Retina (tissue), 1 donor: ENCODE data around the gene SLC38A3.

Source experiments
- DNase-seq: peaks from one replicate; pipeline ENCODE4 v3.0.0-alpha.2; 2016

The SLC38A3 gene

GRCh38 chr3:50169232-50169832 lies 35.7 kb upstream of the SLC38A3 start:
- DNase-seq = no peak

- DNase-seq = no peak
Observed at GRCh38 chr3:50169858-50170257, 35.2 kb upstream of the SLC38A3 start.

GRCh38 chr3:50170689-50171088 lies 34.4 kb upstream of the SLC38A3 start:
- DNase-seq = no peak

DNA sequence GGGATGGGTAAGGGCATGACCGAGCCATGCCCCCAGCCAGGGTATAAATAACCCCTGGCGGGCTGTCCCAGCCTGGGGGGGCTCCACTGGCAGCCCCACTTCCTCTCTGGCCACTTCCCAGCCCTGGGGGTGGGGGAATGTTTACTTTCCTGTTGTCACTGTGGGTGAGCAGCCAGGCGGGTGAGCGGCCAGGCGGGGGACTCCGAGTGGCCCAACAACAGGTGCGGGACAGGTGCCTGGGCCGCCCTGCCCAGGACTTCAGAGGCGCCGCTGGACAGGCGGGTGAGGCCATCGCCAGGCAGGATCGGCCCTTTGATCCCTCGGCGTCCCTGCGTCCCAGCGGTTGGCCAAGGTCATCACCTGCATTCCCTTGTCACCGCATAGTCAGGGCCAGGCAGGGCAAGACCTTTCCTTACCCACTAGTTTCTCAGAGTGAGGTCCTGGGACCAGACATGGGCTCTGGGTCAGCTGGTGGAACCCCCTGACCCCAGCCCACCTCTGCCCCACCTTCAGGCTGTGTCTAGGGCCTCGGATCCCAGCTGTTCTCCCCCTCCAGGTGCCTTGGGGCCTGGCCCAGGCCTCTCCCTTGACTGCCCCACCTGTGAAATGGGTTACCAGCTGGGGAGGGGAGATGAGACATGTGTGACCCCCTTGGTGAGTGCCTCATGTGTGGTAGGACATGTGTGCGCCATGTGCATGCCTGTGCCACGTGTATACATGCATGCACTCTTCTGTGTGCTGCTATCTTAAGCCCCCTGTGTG lies 33.4 kb upstream of the SLC38A3 start:
- DNase-seq = no peak

GRCh38 chr3:50172626-50173220 lies 32.3 kb upstream of the SLC38A3 start:
- DNase-seq = no peak

- no peak for DNase-seq
Observed at GRCh38 chr3:50173685-50174516, 31.2 kb upstream of the SLC38A3 start.

DNA sequence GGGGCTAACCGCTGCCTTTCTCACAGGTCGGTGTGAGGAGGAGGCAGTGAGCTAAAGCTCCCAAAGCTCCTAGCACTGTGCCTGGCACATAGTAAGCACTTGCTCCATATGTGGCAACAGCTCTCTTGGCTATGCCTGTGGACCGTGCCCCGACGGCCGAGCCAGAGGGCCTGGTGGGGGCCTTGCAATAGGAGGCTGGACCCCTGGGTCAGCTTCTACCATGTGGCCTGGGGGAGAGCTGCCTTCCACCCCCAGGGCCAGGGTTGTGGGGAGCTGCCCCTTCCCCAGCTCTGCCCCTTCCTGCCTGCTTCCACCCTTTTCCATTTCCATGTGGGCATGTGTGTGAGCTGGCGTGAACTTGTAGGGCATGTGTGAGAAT lies 30.6 kb upstream of the SLC38A3 start:
- DNase-seq = no peak

- no peak for DNase-seq
Observed at GRCh38 chr3:50174947-50175524, 30.0 kb upstream of the SLC38A3 start.

DNA sequence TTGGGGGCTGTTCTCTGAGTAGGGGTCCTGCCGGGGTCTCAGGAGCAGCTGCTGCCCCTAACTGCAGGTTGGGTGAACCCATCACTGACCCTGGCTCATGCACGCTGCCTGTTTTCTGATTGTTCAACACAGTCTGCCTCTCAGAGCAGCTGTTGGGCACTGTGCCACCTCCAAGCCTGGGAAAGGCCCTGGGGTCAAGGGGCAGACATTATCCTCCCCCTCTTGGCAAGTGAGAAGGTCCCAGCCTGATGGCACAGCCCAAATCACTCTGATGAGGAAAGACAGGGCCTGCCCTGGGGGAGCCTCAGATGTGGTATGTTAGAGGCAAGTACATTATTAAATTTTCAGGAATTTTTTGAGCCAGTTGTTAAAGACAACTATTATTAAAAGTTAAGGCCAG lies 27.7 kb upstream of the SLC38A3 start:
- DNase-seq = no peak

GRCh38 chr3:50179710-50180109 lies 25.4 kb upstream of the SLC38A3 start:
- DNase-seq = no peak

DNA sequence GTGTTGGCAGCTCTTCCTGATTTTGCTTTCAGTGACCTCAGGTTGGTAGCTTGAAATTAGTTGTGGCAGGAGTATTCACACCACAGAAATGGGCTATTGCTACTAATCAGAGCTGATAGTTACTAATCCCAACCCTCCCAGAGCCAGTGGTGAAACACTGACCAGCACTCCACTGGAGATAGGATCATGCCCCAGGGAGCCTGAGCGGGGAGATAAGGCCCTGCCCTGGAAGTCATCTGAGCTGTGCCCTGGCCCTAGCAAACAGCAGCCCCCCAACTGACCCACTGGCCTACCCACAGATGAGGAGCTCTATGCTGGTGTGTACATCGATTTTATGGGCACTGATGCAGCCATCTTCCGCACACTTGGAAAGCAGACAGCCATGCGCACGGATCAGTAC lies 23.1 kb upstream of the SLC38A3 start:
- no peak for DNase-seq

GRCh38 chr3:50182533-50183099 lies 22.5 kb upstream of the SLC38A3 start:
- DNase-seq = no peak

DNA sequence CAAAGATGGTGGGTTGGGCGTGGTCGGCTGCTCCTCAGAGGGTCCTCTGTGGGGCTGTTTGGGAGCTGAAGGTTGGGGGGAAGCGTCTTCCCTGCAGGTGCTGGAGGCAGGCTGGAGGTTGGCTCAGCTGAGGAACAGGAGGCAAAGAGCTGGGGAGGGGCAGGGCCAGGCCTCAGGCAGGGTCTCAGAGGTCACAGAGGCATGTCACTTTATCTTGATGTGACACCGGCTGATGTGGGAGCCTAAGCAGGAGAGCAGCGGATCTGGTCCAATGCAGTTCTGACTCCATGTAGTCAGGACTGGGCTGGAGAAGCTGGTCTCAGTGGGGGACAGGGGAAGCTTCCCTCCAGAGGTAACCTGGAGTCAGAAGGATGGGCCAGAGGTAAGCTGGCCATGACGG lies 21.3 kb upstream of the SLC38A3 start:
- DNase-seq = no peak

DNA sequence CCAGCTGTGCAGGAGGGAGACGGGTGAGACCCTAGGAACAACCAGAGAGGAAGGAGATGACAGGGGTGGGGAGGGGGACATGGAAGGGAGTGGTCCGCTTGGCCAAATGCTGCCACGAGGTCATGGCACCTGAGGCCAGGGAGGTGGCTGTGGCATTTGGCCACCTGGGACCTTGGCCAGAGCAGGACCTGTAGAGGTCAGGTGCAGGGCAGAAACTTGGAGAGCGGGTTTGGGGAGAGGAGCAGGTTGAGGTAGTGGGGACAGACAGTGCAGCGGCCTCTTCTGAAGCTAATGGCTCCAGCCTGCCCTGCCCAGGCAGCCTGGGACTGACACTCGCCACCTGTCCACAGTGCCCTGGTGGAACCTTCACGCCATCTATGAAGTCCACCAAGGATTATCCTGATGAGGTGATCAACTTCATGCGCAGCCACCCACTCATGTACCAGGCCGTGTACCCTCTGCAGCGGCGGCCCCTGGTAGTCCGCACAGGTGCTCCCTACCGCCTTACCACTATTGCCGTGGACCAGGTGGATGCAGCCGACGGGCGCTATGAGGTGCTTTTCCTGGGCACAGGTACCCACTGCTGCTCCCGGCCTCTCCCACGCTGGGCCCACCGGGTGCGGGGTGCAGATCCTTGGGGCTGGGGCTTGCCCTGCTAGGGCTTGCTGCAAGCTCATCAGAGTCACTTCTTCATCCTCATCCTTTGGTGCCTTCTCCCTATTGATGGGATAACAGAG lies 20.7 kb upstream of the SLC38A3 start:
- no peak for DNase-seq

GRCh38 chr3:50185230-50185629 lies 19.8 kb upstream of the SLC38A3 start:
- DNase-seq = no peak

- no peak for DNase-seq
Observed at GRCh38 chr3:50186096-50186495, 19.0 kb upstream of the SLC38A3 start.

GRCh38 chr3:50187750-50188149 lies 17.3 kb upstream of the SLC38A3 start:
- no peak for DNase-seq

- peak; percentile 73 for DNase-seq
Observed at GRCh38 chr3:50189274-50189673, 15.8 kb upstream of the SLC38A3 start.

DNA sequence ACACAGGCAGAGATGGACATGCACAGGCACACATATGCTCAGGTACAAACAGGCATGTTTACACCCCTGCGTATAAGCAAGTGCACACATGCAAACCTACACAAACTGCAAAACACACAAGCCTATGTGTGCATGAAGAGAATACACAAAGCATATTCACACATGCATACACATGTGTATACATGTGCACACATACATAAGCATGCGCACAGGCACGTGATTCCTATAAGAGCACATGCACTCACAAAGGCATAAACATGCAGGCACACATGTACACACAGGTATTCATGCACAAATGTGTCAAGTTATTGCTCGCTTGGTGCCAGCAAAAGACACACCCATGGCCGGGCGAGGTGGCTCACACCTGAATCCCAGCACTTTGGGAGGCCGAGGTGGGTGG lies 15.1 kb upstream of the SLC38A3 start:
- DNase-seq = no peak

DNA sequence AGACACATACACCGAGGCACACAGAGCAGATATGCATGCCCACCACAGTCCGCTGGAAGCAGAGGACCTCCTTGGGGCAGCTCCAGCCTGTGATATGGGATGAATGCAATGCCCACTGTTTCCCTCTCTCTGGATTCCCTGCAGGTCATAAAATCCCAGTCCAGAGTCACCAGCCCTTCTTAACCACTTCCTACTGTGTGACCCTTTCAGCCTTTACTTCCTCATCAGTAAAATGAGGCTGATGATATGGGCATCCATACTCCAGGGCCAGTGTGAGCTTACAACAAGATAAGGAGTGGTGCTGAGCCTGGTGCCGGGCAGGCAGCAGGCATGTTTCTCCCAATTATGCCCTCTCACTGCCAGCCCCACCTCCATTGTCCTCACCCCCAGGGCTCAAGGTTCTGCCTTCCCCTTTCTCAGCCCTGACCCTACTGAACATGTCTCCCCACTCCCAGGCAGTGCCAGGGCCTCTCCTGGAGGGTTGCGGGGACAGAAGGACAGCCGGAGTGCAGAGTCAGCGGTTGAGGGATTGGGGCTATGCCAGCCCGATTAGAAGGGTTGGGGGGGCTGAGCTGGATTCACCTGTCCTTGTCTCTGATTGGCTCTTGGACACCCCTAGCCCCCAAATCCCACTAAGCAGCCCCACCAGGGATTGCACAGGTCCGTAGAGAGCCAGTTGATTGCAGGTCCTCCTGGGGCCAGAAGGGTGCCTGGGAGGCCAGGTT lies 14.0 kb upstream of the SLC38A3 start, which contains the start of gene GNAT1:
Gene GNAT1 (plus strand): TSS at position 675 of the 725 bp plus-strand sequence. CDS start 116 bp downstream, outside the sequence.
- no peak for DNase-seq

GRCh38 chr3:50192124-50192523 lies 12.9 kb upstream of the SLC38A3 start:
- DNase-seq = no peak
